ENCODE results near the gene GPR62. TPM values are rescaled to one million over a fixed set of nuclear protein-coding genes. Genes with fewer than 3 reads are reported as not detected.
A peak's percentile ranks its signal among the peaks of the same experiment; 100 is the strongest.
"Not testable (repeated sequence)": the region's sequence is repeated elsewhere in the genome, so short reads cannot be mapped to it uniquely, and the experiment has no call there.

Gene GPR62
- total and polyA plus RNA-seq, 2 experiments from 2014 or later: not detected

DNA sequence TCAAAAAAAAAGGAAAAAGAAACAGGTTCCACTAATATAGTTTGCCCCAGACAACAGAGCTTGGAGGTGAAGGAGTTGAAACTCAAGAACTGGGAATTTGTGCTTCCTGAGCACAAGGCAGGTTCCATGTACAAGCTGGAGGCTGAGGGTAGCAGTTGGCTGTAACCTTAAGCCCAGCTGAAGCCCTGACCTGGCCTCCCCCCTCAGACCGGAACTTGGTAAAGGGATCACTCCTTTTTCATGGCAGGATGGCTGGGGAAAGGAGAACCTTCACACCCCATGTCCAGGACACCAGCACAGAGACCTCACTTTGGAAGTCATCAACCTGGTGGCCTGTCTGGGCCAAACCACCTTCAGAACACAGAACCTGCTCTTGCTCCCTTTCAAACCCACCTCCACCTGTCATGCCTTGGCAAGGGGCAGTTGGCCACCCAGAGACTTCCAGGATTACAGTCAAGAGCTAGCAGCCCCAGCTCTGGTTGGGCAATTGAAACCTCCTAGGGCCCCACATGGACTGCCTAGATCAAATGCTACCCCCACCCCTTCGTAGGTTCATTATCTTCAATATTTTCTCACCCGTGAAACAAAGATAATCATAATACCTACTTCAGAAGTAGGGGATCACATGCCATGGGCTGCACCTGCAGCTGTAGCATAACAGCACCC, 37.0 kb downstream of the GPR62 start:
- WGBS, 2 experiments (ENCODE audit: low coverage in 1 of 2, low lambda C conversion rate in 2 of 2, missing lambda C conversion rate in 2 of 2): 95% methylated on average over 3 of the region's 3 CpGs
- no peaks in the 10 kb centered on the region for H3K9me2 ChIP-seq (ENCODE audit: insufficient read depth)
- TF ChIP-seq EZH2phosphoT487 (IDR thresholded peaks at IDR 0.05; ENCODE audit: insufficient read depth, low read depth) (no peak), EZH2 (IDR thresholded peaks at IDR 0.05; ENCODE audit: insufficient read depth, poor library complexity, severe bottlenecking) (no peak)
- no peaks in the 10 kb centered on the region for H3K27me3 ChIP-seq (replicated peaks; ENCODE audit: insufficient read depth)
- H3K27ac ChIP-seq: no peak overlapping the region
- in situ Hi-C loops (cut with MboI): no loop called here
- peaks cover 3% of the 10 kb centered on the region; the same call in 1 of the 2 replicates for H4K20me1 ChIP-seq (ENCODE audit: insufficient read depth)
- peaks cover 23% of the 10 kb centered on the region; the same call in 1 of the 2 replicates for H3K36me3 ChIP-seq (ENCODE audit: low read depth)
- H3K4me1 ChIP-seq (ENCODE audit: insufficient read depth): peaks cover 8% of the 10 kb centered on the region
- H3K4me3 ChIP-seq: no peak overlapping the region
- peaks cover 42% of the 10 kb centered on the region for H3K79me2 ChIP-seq (ENCODE audit: insufficient read depth)
- no peaks in the 10 kb centered on the region for H3K9me3 ChIP-seq (ENCODE audit: low read depth)
- peaks cover 32% of the 10 kb centered on the region for H3F3A ChIP-seq (ENCODE audit: insufficient read depth)
- H2AFZ ChIP-seq: no peak overlapping the region
- peak overlapping the region; percentile 55 for H3K9ac ChIP-seq
- no peak for DNase-seq
- H3K4me2 ChIP-seq (ENCODE audit: unreplicated experiment): no peak overlapping the region

- Histone ChIP-seq H3K9ac (peak overlapping the region; percentile 55), H3K4me2 (ENCODE audit: unreplicated experiment) (peak overlapping the region; percentile 24), H3F3A (ENCODE audit: insufficient read depth) (peaks cover 32% of the 10 kb centered on the region), H3K36me3 (ENCODE audit: low read depth) (peaks cover 23% of the 10 kb centered on the region; the same call in 1 of the 2 replicates), H3K79me2 (ENCODE audit: insufficient read depth) (peaks cover 42% of the 10 kb centered on the region)
- H4K20me1 ChIP-seq (ENCODE audit: insufficient read depth); H3K4me3 ChIP-seq; DNase-seq; H3K4me1 ChIP-seq (ENCODE audit: insufficient read depth); H3K9me2 ChIP-seq (ENCODE audit: insufficient read depth); H3K27ac ChIP-seq; H2AFZ ChIP-seq; H3K9me3 ChIP-seq (ENCODE audit: low read depth); H3K27me3 ChIP-seq (replicated peaks; ENCODE audit: insufficient read depth); in situ Hi-C loops (cut with MboI): not testable (repeated sequence)
- 66 to 79% methylated on average over 5 to 13 of the region's 13 CpGs for WGBS, 2 experiments (ENCODE audit: low coverage in 1 of 2, low lambda C conversion rate in 2 of 2, missing lambda C conversion rate in 2 of 2)
Observed at GRCh38 chr3:51993657-51994056, 38.5 kb downstream of the GPR62 start.

GRCh38 chr3:51994530-51994929, 39.3 kb downstream of the GPR62 start:
- H3K4me2 ChIP-seq (ENCODE audit: unreplicated experiment): peak overlapping the region; percentile 98
- H3K9me2 ChIP-seq (ENCODE audit: insufficient read depth): no peaks in the 10 kb centered on the region
- no peak overlapping the region for H2AFZ ChIP-seq
- no peak for DNase-seq
- peak overlapping the region; percentile 99 for H3K9ac ChIP-seq
- H3K36me3 ChIP-seq (ENCODE audit: low read depth): peaks cover 23% of the 10 kb centered on the region; the same call in 1 of the 2 replicates
- H3K79me2 ChIP-seq (ENCODE audit: insufficient read depth): peaks cover 42% of the 10 kb centered on the region
- H3K27ac ChIP-seq: peak overlapping the region; percentile 88
- no peaks in the 10 kb centered on the region for H3K27me3 ChIP-seq (replicated peaks; ENCODE audit: insufficient read depth)
- in situ Hi-C loops (cut with MboI): no loop called here
- WGBS, 2 experiments (ENCODE audit: low coverage in 1 of 2, low lambda C conversion rate in 2 of 2, missing lambda C conversion rate in 2 of 2): 75 to 76% methylated on average over 2 of the region's 2 CpGs
- TF ChIP-seq EZH2phosphoT487 (IDR thresholded peaks at IDR 0.05; ENCODE audit: insufficient read depth, low read depth) (no peak), EZH2 (IDR thresholded peaks at IDR 0.05; ENCODE audit: insufficient read depth, poor library complexity, severe bottlenecking) (no peak)
- peak overlapping the region; percentile 100 for H3K4me3 ChIP-seq
- peaks cover 3% of the 10 kb centered on the region; the same call in 1 of the 2 replicates for H4K20me1 ChIP-seq (ENCODE audit: insufficient read depth)
- peaks cover 8% of the 10 kb centered on the region for H3K4me1 ChIP-seq (ENCODE audit: insufficient read depth)
- H3K9me3 ChIP-seq (ENCODE audit: low read depth): no peaks in the 10 kb centered on the region
- peaks cover 32% of the 10 kb centered on the region for H3F3A ChIP-seq (ENCODE audit: insufficient read depth)

GRCh38 chr3:51995346-51996163, 40.4 kb downstream of the GPR62 start, which contains the start of gene RPL29:
RPL29 (minus strand) TSS chr3:51995895; CDS start chr3:51995461, 434 bp downstream.
- peaks cover 3% of the 10 kb centered on the region; the same call in 1 of the 2 replicates for H4K20me1 ChIP-seq (ENCODE audit: insufficient read depth)
- 1 to 2% methylated on average over 40 of the region's 40 CpGs for WGBS, 2 experiments (ENCODE audit: low coverage in 1 of 2, low lambda C conversion rate in 2 of 2, missing lambda C conversion rate in 2 of 2)
- DNase-seq: peak; percentile 98
- TF ChIP-seq EZH2 (IDR thresholded peaks at IDR 0.05; ENCODE audit: insufficient read depth, poor library complexity, severe bottlenecking): no peak
- no peak for TF ChIP-seq EZH2phosphoT487 (IDR thresholded peaks at IDR 0.05; ENCODE audit: insufficient read depth, low read depth)
- H3K27me3 ChIP-seq (replicated peaks; ENCODE audit: insufficient read depth): no peaks in the 10 kb centered on the region
- peak within 1 kb of the TSS; percentile 98 for H3K4me2 ChIP-seq (ENCODE audit: unreplicated experiment)
- peaks cover 42% of the 10 kb centered on the region for H3K79me2 ChIP-seq (ENCODE audit: insufficient read depth)
- peak within 1 kb of the TSS; percentile 95 for H2AFZ ChIP-seq
- H3K9me2 ChIP-seq (ENCODE audit: insufficient read depth): no peaks in the 10 kb centered on the region
- peak within 1 kb of the TSS; percentile 88 for H3K27ac ChIP-seq
- peak within 1 kb of the TSS; percentile 100 for H3K4me3 ChIP-seq
- in situ Hi-C loops (cut with MboI): no loop called here
- H3K36me3 ChIP-seq (ENCODE audit: low read depth): peaks cover 23% of the 10 kb centered on the region; the same call in 1 of the 2 replicates
- peak within 1 kb of the TSS; percentile 99 for H3K9ac ChIP-seq
- peaks cover 32% of the 10 kb centered on the region for H3F3A ChIP-seq (ENCODE audit: insufficient read depth)
- no peaks in the 10 kb centered on the region for H3K9me3 ChIP-seq (ENCODE audit: low read depth)
- peaks cover 8% of the 10 kb centered on the region for H3K4me1 ChIP-seq (ENCODE audit: insufficient read depth)

Data from GM23248 (cell line).